T47D (cell line): ENCODE data around the gene NSD1.

ENCODE experiments used
- DNase-seq, 2 experiments: peaks; one replicate each; pipeline versions ENCODE4 v3.0.0 to v3.0.0-alpha.2; 2011 to 2012; ENCODE audit warnings: low read depth in 1 of 2, low spot score in 1 of 2
- JUND ChIP-seq: IDR thresholded peaks from 2 replicates; pipeline ENCODE4 v1.6.1; 2012; ENCODE audit warnings: low read depth
- in situ Hi-C: cut with HindIII; loops from 2 replicates; pipeline ENCODE4 v1.10.0; 2016; ENCODE audit warnings: low sequenced_read_pairs, low pct_unique_long_range_greater_than_20kb

Gene NSD1

DNA sequence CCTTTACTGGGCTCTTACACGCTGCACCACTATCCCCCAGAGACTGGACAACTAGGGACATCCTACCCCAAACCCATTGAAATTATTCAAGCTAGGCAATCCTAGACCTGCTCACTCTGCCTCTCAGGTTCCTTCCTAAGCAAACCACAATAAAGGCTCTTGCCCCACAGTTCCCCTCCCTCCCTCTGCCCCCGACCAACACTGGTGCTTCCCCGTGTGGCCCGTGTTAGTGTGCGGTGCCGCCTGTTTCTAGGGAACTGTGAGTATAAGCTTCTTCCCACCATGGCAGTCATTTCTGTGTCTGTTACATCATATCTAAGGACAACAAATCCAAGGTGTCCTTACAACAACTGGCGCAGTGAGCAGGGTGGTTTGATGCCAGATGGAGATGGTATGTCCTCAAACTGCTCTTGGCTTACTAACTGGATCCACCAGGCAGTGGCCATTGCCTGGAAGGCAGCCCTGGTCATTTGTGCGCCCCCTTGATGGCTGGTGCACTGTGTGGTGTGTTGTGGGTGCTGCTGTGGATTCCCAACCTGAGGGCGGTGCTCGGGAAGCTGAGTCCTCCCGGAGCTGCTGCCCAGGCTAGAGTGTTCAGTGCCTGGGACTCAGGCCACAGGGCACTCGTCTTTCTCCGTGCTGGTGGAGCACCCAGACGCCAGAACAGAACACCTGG is 186.5 kb downstream of the NSD1 start:
- TF ChIP-seq JUND = no peak
- in situ Hi-C loops = no loop called here
- DNase-seq = no peak

GRCh38 chr5:177320879-177321278 is 187.3 kb downstream of the NSD1 start:
- no peak for TF ChIP-seq JUND
- DNase-seq = no peak
- in situ Hi-C loops = no loop called here

DNA sequence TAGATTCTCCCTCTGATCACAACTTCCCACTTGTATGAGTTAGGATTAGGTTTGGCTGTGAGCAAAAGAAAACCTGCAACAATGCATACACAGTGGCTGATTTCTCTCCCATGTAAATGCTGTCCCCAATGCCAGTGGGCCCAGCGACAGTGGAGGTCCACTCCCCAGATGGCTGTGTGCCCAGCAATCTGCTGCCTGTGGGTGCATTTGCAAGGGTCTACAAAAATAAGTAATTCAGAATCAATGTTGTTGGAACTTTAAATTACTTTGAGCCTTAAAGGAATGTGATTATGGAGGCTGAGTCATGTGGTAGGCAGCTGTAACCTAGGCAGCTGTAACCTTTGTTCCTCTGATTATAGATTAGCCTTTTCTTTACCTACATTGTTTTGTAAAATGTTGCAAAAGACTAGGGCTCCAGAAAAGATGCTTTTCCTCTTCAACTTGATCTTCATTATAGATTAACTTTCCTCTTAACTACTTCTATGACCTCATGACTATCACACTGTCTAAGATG is 192.4 kb downstream of the NSD1 start:
- in situ Hi-C loops = no loop called here
- TF ChIP-seq JUND = no peak
- DNase-seq = no peak

DNA sequence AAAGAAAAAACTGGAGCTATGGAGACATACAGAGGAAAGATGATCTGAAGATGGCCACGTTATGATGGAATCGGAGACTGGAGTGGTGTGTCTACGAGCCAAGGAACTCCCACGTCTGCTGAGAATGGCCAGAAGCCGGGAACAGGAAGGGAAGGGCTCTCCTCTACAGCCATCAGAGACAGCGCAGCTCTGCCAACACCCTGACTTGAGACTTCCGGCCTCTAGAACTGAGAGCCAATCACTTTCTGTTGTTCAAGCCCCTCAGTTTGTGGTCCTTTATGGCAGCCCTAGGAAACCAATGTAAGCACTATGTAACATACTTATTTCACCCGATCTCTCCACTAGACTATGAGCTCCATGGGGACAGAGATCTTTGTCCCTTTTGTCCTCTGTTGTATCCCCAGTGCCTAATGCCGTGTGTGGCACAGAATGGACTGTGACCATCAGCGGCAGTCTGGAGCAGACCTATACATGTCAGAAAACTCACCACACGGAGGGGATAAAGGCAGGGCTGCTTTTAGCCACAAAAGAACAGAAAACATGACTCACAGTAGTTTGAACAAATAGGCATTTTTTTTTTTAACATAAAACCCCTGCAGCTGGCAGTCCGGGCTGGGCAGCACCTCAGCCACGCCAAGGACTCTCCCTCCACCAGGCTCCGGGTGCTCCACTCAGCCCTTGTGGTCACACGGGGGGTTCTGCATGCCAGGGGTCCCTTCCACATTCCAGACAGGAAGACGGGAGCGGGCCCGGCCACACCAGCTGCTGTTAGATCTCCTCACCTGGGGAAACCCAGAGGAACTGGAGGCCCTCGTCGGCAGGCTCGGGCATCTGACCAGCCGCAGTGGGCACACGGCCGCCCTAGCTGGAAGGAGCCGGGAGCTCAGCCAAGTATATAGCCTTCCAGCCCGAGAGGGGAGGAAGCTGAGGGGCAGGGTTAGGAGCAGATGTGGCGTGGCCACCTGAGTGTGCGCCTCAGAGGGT is 194.3 kb downstream of the NSD1 start:
- DNase-seq = no peak
- in situ Hi-C loops = no loop called here
- TF ChIP-seq JUND = no peak

GRCh38 chr5:177328545-177329231 is 195.1 kb downstream of the NSD1 start:
- in situ Hi-C loops = no loop called here
- no peak for DNase-seq
- no peak for TF ChIP-seq JUND

GRCh38 chr5:177329883-177330282 is 196.3 kb downstream of the NSD1 start:
- TF ChIP-seq JUND = no peak
- in situ Hi-C loops = no loop called here
- DNase-seq = no peak

GRCh38 chr5:177330991-177331842 is 197.6 kb downstream of the NSD1 start:
- TF ChIP-seq JUND = no peak
- in situ Hi-C loops = no loop called here
- DNase-seq = no peak

GRCh38 chr5:177332031-177332895 is 198.7 kb downstream of the NSD1 start:
- in situ Hi-C loops = no loop called here

DNA sequence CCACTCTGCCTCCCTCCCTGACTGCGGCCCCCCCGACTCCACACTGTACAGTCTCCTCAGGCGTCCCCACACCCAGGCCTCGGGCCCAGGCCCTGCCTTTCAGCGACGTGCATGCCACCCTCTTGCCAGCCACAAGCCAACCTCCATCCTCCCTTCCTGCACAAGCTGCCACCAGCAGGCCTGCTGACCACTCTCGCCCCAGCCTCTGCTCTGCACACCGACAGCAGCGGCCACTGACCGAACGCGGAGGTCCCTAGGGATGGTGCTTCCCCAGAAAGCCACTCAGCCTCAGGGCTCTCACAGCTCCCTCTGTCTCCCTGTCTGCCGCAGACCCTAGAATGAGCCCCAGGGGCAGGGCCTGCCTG is 199.3 kb downstream of the NSD1 start:
- DNase-seq = no peak
- in situ Hi-C loops = no loop called here

More at GRCh38 chr5:177332031-177332895, 198.7 kb downstream of the NSD1 start:
- no peak for DNase-seq
- no peak for TF ChIP-seq JUND

DNA sequence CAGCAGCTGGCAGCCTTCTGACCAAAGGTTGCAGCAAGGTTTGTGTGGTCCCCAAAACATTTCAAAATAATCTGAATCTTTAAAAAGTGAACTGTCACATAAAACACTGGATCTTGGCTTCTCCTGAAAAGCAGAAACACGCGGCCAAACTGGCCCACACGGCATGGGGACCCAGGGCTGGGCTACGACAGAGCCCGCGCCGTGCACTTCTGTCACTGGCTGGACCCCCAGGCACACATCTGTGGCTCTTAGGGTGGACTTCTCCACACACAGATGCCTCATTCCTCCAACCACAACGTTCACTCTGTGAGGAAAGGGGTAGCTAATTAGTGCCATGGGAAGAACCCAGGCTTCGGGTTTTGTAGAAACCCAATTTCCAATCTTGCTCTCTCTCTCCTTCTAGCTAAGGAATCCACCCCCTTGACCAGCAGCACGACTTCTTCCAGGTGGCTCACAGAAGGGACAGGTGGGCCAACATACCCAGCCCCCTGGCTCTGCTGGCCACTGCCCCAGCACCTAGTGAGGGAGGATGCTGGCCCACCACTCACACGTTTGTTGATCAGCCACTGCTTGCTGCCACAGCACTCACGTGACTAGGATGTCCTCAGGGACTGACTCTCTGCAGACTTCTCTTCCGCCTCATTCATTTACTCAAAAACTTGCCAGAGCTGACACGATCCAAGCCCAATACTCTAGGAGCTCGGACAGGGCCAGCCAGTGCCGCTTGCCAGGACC is 200.0 kb downstream of the NSD1 start:
- TF ChIP-seq JUND = no peak
- DNase-seq = no peak
- in situ Hi-C loops = no loop called here

More for the DNA sequence above, 199.3 kb downstream of the NSD1 start:
- TF ChIP-seq JUND = no peak
